Mammary epithelial cell (primary cell): ENCODE results near the gene LSM12.

ENCODE experiments used
- CTCF ChIP-seq, 2 donors: IDR thresholded peaks in 1 of 2; conservative IDR thresholded peaks in 1 of 2; 2 replicates each; pipeline ENCODE4 v1.5.1; 2011 to 2012; ENCODE audit warnings: inconsistent platforms in 2 of 2, low read length in 2 of 2, mild to moderate bottlenecking in 2 of 2, control low read depth in 1 of 2, low read depth in 1 of 2; ENCODE audit not compliant: insufficient read depth in 1 of 2; ENCODE audit errors: extremely low read depth in 1 of 2
- EZH2 ChIP-seq: IDR thresholded peaks from 2 replicates; pipeline ENCODE4 v1.6.1; 2012; ENCODE audit warnings: low read length, inconsistent platforms, borderline replicate concordance

DNA sequence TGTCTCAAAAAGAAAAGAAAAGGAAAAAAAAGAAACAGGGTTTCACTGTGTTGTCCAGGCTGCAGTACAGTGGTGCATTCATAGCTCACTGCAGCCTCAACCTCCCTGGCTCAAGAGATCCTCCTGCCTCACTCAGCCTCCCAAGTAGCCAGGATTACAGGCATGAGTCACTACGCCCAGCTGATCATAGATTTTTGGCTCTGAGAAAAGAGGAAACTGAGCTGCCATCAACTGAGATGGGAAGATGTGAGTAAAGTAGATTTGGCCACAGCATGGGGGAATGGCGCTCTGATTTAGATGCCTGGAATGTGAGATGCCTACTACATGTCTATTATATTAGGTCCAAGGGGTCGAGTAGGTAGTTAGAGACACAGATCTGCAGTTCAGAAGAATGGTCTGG lies 67.9 kb downstream of the LSM12 start:
- no peak for TF ChIP-seq EZH2
- no peak for TF ChIP-seq CTCF (conservative IDR thresholded peaks at IDR 0.05 in 1 of 2, IDR thresholded peaks at IDR 0.05 in 1 of 2; ENCODE audit: extremely low read depth in 1 of 2, insufficient read depth in 1 of 2, low read depth in 1 of 2, low read length in 2 of 2)
